Breast epithelium (tissue), 4 donors: ENCODE measurements around the gene ZNF580. TPM values are rescaled to one million over a fixed set of nuclear protein-coding genes. Genes with fewer than 3 reads are reported as not detected.

Experiments used
- DNase-seq, 2 donors: peaks; one replicate each; pipeline ENCODE4 v3.0.0-alpha.2; 2019; ENCODE audit warnings: low spot score in 2 of 2
- H3K27ac ChIP-seq, 2 donors: fragments of 200-600 bp; sonication (generic) in 1 of 2; one replicate each; pipeline ENCODE4 v1.5.1; 2016 to 2019; ENCODE audit warnings: mild to moderate bottlenecking in 1 of 2
- H3K27me3 ChIP-seq, 2 donors: fragments of 200-600 bp; sonication (generic) in 1 of 2; one replicate each; pipeline versions ENCODE4 v1.5.1 to v1.6.0; 2017 to 2019; ENCODE audit warnings: control low read depth in 1 of 2, mild to moderate bottlenecking in 1 of 2
- H3K36me3 ChIP-seq: fragments of 200-600 bp; one replicate; pipeline ENCODE4 v1.5.1; 2019
- H3K4me1 ChIP-seq, 2 donors: fragments of 200-600 bp; sonication (generic); one replicate each; pipeline ENCODE4 v1.5.1; 2016 to 2019; ENCODE audit warnings: control low read depth in 1 of 2
- H3K4me3 ChIP-seq, 3 donors: fragments of 200-600 bp; sonication (generic); 1 replicate in 2 of 3; 2 replicates in 1 of 3; pipeline ENCODE4 v1.5.1; 2016 to 2019; ENCODE audit warnings: mild to moderate bottlenecking in 3 of 3, moderate library complexity in 2 of 3
- H3K9me3 ChIP-seq, 2 donors: fragments of 200-600 bp; sonication (generic) in 1 of 2; one replicate each; pipeline ENCODE4 v1.5.1; 2016 to 2019; ENCODE audit warnings: control low read depth in 1 of 2
- CTCF ChIP-seq, 3 donors: fragments of 450-650 bp; IDR thresholded peaks; one replicate each; pipeline ENCODE4 v1.5.1; 2016 to 2017; ENCODE audit warnings: antibody characterized with exemption in 3 of 3, mild to moderate bottlenecking in 3 of 3, moderate library complexity in 3 of 3
- POLR2A ChIP-seq: fragments of 450-650 bp; IDR thresholded peaks from one replicate; pipeline ENCODE4 v1.6.1; 2016; ENCODE audit warnings: antibody characterized with exemption, mild to moderate bottlenecking, moderate library complexity
- POLR2AphosphoS5 ChIP-seq, 3 donors: sonication (generic); formaldehyde crosslinking; IDR thresholded peaks; one replicate each; pipeline ENCODE4 v1.6.1; 2017; ENCODE audit warnings: antibody characterized with exemption in 3 of 3
- intact Hi-C: fragments of 100-400 bp; cut with DNase I; formaldehyde crosslinking; loops from one replicate; pipeline ENCODE4 v1.15.1; 2023; ENCODE audit warnings: low total_unique reads
- total RNA-seq, 3 donors: library from RNA; depleted of rRNA; stranded (reverse); fragments of >200 nt; gene quantifications; one replicate each; pipeline ENCODE4 v1.1.0, GENCODE V29; 2016

The ZNF580 gene
- total RNA-seq, 3 donors from 2014 or later, result 21.0 to 24.3 (median 22.4) TPM

- no peaks in the 10 kb centered on the region for H3K27me3 ChIP-seq
- DNase-seq, result no peak
- no peak overlapping the region for H3K27ac ChIP-seq
- no peaks in the 10 kb centered on the region for H3K9me3 ChIP-seq
- H3K4me1 ChIP-seq, result no peaks in the 10 kb centered on the region
- no peak for TF ChIP-seq POLR2AphosphoS5 (IDR thresholded peaks at IDR 0.05)
- no peak for TF ChIP-seq CTCF (IDR thresholded peaks at IDR 0.05)
- TF ChIP-seq POLR2A, result no peak
- H3K36me3 ChIP-seq, result no peaks in the 10 kb centered on the region
- intact Hi-C loops, result loop anchor here (5.0 kb wide), 1 partner anchor 542 kb away; no protein-coding TSS in a partner anchor
- no peak overlapping the region for H3K4me3 ChIP-seq
Measured at GRCh38 chr19:55594996-55595545, 45.7 kb upstream of the ZNF580 start.

- intact Hi-C loops, result loop anchor here (1.0 to 5.0 kb wide), 2 partner anchors 9 to 541 kb away; no protein-coding TSS in a partner anchor
Measured at GRCh38 chr19:55596304-55596703, 44.5 kb upstream of the ZNF580 start.

GRCh38 chr19:55597501-55597921 is 43.3 kb upstream of the ZNF580 start:
- Histone ChIP-seq H3K4me1 (no peaks in the 10 kb centered on the region), H3K27ac (no peak overlapping the region), H3K36me3 (no peaks in the 10 kb centered on the region), H3K4me3 (no peak overlapping the region), H3K9me3 (no peaks in the 10 kb centered on the region), H3K27me3 (no peaks in the 10 kb centered on the region)
- TF ChIP-seq POLR2A (no peak), CTCF (IDR thresholded peaks at IDR 0.05) (no peak), POLR2AphosphoS5 (IDR thresholded peaks at IDR 0.05) (no peak)
- intact Hi-C loops, result loop anchor here (5.0 kb wide), 1 partner anchor 540 kb away; no protein-coding TSS in a partner anchor
- no peak for DNase-seq

More at GRCh38 chr19:55596304-55596703, 44.5 kb upstream of the ZNF580 start:
- no peaks in the 10 kb centered on the region for H3K36me3 ChIP-seq
- no peak overlapping the region for H3K27ac ChIP-seq
- DNase-seq, result no peak
- no peak overlapping the region for H3K4me3 ChIP-seq
- no peaks in the 10 kb centered on the region for H3K27me3 ChIP-seq
- no peaks in the 10 kb centered on the region for H3K9me3 ChIP-seq
- TF ChIP-seq CTCF (IDR thresholded peaks at IDR 0.05) (no peak), POLR2AphosphoS5 (IDR thresholded peaks at IDR 0.05) (no peak), POLR2A (no peak)
- H3K4me1 ChIP-seq, result no peaks in the 10 kb centered on the region

- H3K27me3 ChIP-seq, result no peaks in the 10 kb centered on the region
- TF ChIP-seq POLR2AphosphoS5 (IDR thresholded peaks at IDR 0.05) (no peak), POLR2A (no peak), CTCF (IDR thresholded peaks at IDR 0.05) (no peak)
- no peaks in the 10 kb centered on the region for H3K4me1 ChIP-seq
- H3K27ac ChIP-seq, result peak overlapping the region; percentile 98 to 100
- DNase-seq, result no peak
- intact Hi-C loops, result loop anchor here (5.0 kb wide), 1 partner anchor 539 kb away; no protein-coding TSS in a partner anchor
- H3K4me3 ChIP-seq, result no peak overlapping the region
- H3K9me3 ChIP-seq, result no peaks in the 10 kb centered on the region
- H3K36me3 ChIP-seq, result no peaks in the 10 kb centered on the region
Measured at GRCh38 chr19:55598034-55598433, 42.8 kb upstream of the ZNF580 start.

- intact Hi-C loops, result loop anchor here (5.0 kb wide), 1 partner anchor 538 kb away; no protein-coding TSS in a partner anchor
- Histone ChIP-seq H3K36me3 (no peaks in the 10 kb centered on the region), H3K4me3 (peak overlapping the region; percentile 76 to 98 (median 81)), H3K27ac (peak overlapping the region; percentile 98 to 100), H3K4me1 (no peaks in the 10 kb centered on the region), H3K27me3 (no peaks in the 10 kb centered on the region), H3K9me3 (no peaks in the 10 kb centered on the region)
- TF ChIP-seq CTCF (IDR thresholded peaks at IDR 0.05) (no peak), POLR2AphosphoS5 (IDR thresholded peaks at IDR 0.05) (no peak), POLR2A (no peak)
- DNase-seq, result peak; percentile 89 to 91
Measured at GRCh38 chr19:55598719-55599467, 41.9 kb upstream of the ZNF580 start.
